HG03439 (cell line): ENCODE results near the gene IRF2BP2.
"Not testable (repeated sequence)": the region's sequence is repeated elsewhere in the genome, so short reads cannot be mapped to it uniquely, and the experiment has no call there.

Source experiments
- ATAC-seq: cut with Tn5 transposase; IDR thresholded peaks from one replicate; pipeline ENCODE4 v1.9.1; 2021; ENCODE audit warnings: mild to moderate bottlenecking, moderate library complexity; ENCODE audit not compliant: unreplicated experiment

Gene IRF2BP2

DNA sequence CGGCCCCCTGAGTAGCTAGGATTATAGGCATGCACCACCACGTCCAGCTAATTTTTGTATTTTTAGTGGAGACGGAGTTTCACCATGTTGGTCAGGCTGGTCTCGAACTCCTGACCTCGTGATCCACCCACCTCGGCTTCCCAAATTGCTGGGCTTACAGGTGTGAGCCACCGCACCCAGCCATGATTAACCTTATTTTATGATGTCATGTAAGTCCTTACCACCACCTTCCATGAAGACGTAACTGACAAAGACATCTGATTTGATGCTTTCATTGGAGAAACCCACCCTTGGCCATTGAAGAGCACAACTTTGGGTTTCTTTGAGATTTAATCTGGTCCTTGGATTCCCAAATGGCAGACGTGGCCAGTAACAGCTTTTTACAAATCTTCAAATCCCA, 24.9 kb upstream of the IRF2BP2 start:
- not testable (repeated sequence) for ATAC-seq

GRCh38 chr1:234634387-234634786, 24.4 kb upstream of the IRF2BP2 start:
- ATAC-seq = no peak

- ATAC-seq = no peak
Measured at GRCh38 chr1:234633246-234634003, 23.4 kb upstream of the IRF2BP2 start.

GRCh38 chr1:234632225-234632624, 22.2 kb upstream of the IRF2BP2 start:
- no peak for ATAC-seq

- ATAC-seq = no peak
Measured at GRCh38 chr1:234631721-234632125, 21.7 kb upstream of the IRF2BP2 start.

- ATAC-seq = no peak
Measured at GRCh38 chr1:234629026-234629425, 19.0 kb upstream of the IRF2BP2 start.

- ATAC-seq = no peak
Measured at GRCh38 chr1:234628089-234628488, 18.1 kb upstream of the IRF2BP2 start.

GRCh38 chr1:234627009-234627950, 17.3 kb upstream of the IRF2BP2 start:
- no peak for ATAC-seq

DNA sequence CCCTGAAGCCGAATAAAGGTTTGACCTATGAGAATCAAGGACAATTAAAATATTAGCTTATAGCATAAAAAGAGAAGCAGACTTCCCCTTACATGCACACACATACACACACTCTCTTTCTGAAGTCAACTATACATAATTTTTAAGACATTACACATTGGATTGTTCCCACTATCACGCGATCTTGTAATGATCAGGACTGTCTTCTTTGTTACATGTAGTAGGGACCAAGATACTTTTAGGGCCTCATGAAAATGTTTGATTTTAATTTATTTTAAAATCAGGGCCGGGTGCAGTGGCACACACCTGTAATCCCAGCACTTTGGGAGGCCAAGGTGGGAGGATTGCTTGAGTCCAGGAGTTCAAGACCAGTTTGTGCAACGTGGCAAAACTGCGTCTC, 16.4 kb upstream of the IRF2BP2 start:
- no peak for ATAC-seq

DNA sequence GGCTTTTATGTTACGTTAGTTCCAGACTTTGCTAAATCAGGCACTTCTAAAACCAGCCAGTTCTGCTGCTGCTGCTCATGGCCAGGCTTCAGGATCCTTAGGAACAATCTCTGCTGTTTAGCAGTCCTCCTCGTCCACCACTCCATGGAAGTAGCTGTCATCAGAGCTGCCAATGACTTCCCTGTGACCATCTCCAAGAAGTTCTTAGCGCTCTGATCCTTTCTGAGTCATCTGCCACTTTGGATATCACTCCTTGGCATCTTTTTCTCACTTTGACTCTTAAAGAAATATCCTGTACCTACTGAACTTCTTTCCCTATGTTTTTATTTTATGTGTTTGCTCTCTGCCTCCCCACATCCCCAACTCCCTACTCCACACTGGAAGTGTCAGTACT, 14.7 kb upstream of the IRF2BP2 start:
- no peak for ATAC-seq

- ATAC-seq = no peak
Measured at GRCh38 chr1:234621657-234622335, 11.8 kb upstream of the IRF2BP2 start.

GRCh38 chr1:234621127-234621468, 11.1 kb upstream of the IRF2BP2 start:
- ATAC-seq = no peak

GRCh38 chr1:234620272-234621126, 10.5 kb upstream of the IRF2BP2 start:
- ATAC-seq = no peak

- ATAC-seq = no peak
Measured at GRCh38 chr1:234619794-234620247, 9.8 kb upstream of the IRF2BP2 start.

GRCh38 chr1:234619071-234619480, 9.1 kb upstream of the IRF2BP2 start:
- ATAC-seq = no peak

- no peak for ATAC-seq
Measured at GRCh38 chr1:234618737-234619049, 8.7 kb upstream of the IRF2BP2 start.

DNA sequence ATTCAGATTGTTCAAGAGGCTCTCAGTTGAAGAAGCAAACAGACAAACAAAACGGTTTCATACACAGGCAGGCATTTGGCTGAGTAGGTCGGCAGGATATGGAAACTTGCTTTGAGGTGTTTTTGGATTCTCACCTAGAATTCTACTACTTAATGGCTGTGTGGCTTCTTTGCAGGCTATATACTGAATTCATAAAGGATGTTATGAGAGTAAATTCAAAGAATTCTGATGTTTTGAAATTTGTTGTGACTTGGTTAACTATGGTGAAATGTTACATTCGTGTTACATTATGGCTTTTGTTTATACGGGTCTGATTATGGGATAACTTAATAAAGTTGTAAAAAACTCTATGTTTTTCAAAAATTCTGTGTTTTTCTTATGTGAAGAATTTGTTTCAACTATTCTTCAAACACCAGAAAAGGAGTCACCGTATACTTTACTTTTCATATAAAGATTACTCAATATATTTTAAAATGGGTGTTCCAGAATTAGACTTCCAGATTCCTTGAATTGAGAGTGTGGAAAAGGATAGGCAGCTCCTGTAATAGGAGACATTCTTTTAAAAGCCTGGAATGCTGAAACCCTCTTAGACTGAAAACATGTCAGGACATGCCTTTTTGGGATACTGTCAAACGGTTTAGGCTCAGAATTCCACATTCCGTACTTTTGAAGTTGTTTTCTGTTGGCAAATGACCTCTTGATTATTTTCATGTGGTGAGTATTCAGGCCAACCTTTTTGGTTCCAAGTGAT, 8.2 kb upstream of the IRF2BP2 start:
- ATAC-seq = no peak

- no peak for ATAC-seq
Measured at GRCh38 chr1:234617131-234617985, 7.4 kb upstream of the IRF2BP2 start.

GRCh38 chr1:234616644-234617043, 6.7 kb upstream of the IRF2BP2 start:
- no peak for ATAC-seq
